ENCODE results near the gene RBM33.

The RBM33 gene

DNA sequence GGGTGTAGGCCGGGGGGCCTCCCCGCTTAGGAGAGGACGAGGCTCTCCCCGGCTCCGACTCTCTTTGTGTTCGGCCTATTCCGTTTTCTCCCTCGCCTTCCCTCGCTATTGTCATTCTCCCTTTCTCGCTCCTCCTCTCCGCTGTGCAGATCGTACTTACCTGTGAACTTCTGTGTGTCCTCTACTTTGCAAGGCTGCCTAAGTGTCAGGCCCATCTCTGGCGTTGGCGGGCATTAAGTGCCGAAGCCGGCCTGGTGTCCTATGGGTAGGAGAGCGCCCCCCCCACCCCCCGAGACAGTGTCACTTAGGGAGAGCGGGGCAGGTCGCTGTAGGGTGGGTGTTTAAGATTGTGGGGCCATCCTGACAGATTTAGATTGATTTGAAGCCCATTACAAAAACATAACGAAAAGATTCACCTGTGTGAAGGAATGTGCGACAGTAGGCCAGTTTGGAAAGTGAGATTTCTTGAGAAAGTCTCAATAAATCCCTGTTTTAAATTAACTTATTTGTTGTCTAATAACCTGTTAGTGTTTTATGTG, 579 bp downstream of the RBM33 start:
- H3K36me3 Mint-ChIP-seq (ENCODE audit: low read depth): peaks cover 65% of the 10 kb centered on the region
- H3K4me3 Mint-ChIP-seq: peak overlapping the region; percentile 93
- peaks cover 58% of the 10 kb centered on the region for H3K4me1 Mint-ChIP-seq (ENCODE audit: low read depth)
- no peaks in the 10 kb centered on the region for H3K27me3 Mint-ChIP-seq
- H3K27ac Mint-ChIP-seq: peak overlapping the region; percentile 99
- H3K9me3 Mint-ChIP-seq: peaks cover 8% of the 10 kb centered on the region

DNA sequence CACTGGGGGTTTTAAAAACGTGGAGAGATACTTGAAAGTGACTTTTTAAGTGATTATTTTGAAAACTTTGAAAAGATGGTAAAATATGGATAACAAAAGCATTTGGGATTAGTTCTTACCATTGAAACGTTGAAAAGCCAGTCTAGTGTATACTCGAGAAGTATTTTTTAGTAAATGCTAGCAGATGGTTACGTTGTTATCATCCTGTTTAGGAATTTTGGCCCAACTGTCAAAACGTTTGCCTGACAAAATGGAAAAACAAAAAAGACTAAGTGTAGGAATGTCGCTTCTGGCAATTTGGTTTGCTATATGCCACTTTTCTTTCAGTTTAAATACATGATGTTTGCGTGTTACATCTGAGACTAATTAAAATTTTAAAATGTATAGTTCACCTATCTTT, 1.2 kb downstream of the RBM33 start:
- peak overlapping the region; percentile 93 for H3K4me3 Mint-ChIP-seq
- H3K27me3 Mint-ChIP-seq: no peaks in the 10 kb centered on the region
- peaks cover 8% of the 10 kb centered on the region for H3K9me3 Mint-ChIP-seq
- peaks cover 64% of the 10 kb centered on the region for H3K4me1 Mint-ChIP-seq (ENCODE audit: low read depth)
- H3K36me3 Mint-ChIP-seq (ENCODE audit: low read depth): peaks cover 64% of the 10 kb centered on the region
- peak overlapping the region; percentile 99 for H3K27ac Mint-ChIP-seq

DNA sequence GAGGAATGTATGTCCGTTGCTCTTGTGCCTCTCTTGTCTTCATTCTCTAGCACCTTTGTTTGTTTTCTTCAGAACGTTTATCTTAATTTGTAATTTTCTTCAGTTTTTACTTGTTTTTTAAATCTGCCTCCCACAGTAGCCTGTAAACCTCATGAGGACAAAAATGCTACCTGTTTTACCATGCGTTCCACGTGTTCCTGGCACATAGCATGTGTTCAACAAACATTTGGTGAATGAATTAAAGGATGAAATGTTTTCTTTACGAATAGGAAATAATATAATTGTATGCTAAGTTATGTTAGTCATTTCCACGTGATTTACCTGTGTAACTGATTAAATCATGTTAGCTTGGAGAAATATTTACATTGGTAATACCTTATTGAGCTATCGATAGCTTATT, 2.2 kb downstream of the RBM33 start:
- peaks cover 60% of the 10 kb centered on the region for H3K36me3 Mint-ChIP-seq (ENCODE audit: low read depth)
- peaks cover 74% of the 10 kb centered on the region for H3K4me1 Mint-ChIP-seq (ENCODE audit: low read depth)
- peak overlapping the region; percentile 78 for H3K27ac Mint-ChIP-seq
- H3K27me3 Mint-ChIP-seq: no peaks in the 10 kb centered on the region
- peak overlapping the region; percentile 93 for H3K4me3 Mint-ChIP-seq
- peaks cover 8% of the 10 kb centered on the region for H3K9me3 Mint-ChIP-seq

DNA sequence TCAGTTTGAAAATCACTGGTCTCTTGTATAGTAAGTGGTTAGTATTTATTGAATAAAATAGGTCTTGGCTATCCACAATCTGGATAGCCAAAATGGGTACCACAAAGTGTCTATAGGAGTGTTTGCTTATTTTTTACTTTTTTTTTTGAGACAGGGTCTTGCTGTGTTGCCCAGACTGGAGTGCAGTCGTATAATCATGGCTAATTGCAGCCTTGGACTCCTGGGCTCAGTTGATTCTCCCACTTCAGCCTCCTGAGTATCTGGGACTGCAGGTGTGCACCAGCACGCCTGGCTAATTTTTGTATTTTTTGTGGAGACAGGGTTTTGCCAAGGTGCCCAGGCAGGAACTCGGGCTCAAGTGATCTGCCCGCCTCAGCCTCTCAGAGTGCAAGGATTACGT, 2.8 kb downstream of the RBM33 start:
- Mint-ChIP-seq H3K4me1 (ENCODE audit: low read depth) (peaks cover 81% of the 10 kb centered on the region), H3K36me3 (ENCODE audit: low read depth) (peaks cover 55% of the 10 kb centered on the region), H3K9me3 (peaks cover 8% of the 10 kb centered on the region), H3K27me3 (no peaks in the 10 kb centered on the region), H3K4me3 (peak overlapping the region; percentile 3), H3K27ac (no peak overlapping the region)

DNA sequence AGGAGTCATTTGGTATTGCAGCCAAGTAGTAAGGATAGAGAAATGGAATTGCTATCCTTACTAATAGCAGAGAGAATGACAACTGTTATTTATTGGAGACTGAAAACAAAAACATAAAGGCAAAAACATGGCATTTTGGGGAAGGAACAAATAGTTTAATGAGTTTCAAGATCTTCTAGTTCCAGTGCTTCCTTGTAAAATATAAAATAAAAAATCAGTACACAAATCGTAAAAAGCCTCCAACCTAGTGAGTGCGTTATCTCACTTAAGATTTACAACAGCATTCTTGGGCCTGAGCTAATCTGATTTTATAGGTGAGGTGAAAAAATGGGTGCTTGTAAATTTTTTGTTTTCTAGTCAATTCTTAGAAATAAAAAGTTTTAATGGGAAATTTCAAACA, 3.3 kb downstream of the RBM33 start:
- peaks cover 60% of the 10 kb centered on the region for H3K36me3 Mint-ChIP-seq (ENCODE audit: low read depth)
- no peaks in the 10 kb centered on the region for H3K27me3 Mint-ChIP-seq
- peaks cover 8% of the 10 kb centered on the region for H3K9me3 Mint-ChIP-seq
- H3K4me3 Mint-ChIP-seq: peak overlapping the region; percentile 3
- H3K27ac Mint-ChIP-seq: no peak overlapping the region
- H3K4me1 Mint-ChIP-seq (ENCODE audit: low read depth): peaks cover 85% of the 10 kb centered on the region

DNA sequence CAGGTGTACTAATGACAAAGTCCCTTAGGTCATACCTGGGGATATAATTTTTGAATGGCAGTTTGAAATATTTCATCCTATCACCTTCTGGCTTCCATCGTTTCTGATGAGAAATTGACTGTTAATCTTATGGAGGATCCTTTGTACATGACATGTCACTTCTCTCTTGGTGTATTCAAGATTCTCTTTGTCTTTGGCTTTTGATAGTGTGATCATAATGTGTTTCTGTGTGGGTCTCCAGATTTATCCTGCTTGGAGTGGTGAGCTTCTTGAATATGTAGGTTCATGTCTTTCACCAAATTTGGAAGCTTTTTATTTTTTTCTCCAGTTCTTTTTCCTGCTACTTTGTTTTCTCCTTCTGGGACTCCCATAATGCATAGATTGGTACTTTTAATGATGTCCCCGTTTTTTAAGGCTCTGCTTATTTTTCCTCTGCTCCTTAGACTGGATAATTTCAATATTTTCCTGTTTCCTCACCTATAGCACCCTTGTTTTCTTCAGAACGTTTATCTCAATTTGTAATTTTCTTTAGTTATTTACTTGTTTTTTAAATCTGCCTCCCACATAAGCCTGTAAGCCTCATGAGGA, 4.4 kb downstream of the RBM33 start:
- peaks cover 57% of the 10 kb centered on the region for H3K36me3 Mint-ChIP-seq (ENCODE audit: low read depth)
- H3K27ac Mint-ChIP-seq: no peak overlapping the region
- no peak overlapping the region for H3K4me3 Mint-ChIP-seq
- no peaks in the 10 kb centered on the region for H3K27me3 Mint-ChIP-seq
- peaks cover 88% of the 10 kb centered on the region for H3K4me1 Mint-ChIP-seq (ENCODE audit: low read depth)
- peaks cover 8% of the 10 kb centered on the region for H3K9me3 Mint-ChIP-seq

DNA sequence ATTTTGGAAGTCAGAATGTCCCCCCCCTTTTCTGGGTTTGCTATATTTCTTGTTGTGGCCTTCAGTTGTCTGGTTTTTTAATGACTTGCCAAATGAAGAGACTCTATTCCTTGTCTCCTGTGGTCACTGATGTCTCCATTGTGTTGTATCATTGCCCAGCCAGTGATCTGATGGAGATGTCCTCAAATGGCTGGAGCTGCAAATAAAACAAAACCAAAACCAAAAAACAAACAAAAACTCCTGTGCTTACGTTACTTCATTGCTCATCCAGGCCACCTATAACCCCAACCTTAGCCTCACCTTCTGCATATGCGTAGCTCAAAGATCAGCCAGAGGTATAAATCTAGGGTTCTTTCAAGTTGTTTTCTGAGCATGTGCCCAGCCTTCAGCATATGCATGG, 5.1 kb downstream of the RBM33 start:
- Mint-ChIP-seq H3K36me3 (ENCODE audit: low read depth) (peaks cover 60% of the 10 kb centered on the region), H3K4me3 (no peak overlapping the region), H3K9me3 (peaks cover 8% of the 10 kb centered on the region), H3K27me3 (no peaks in the 10 kb centered on the region), H3K4me1 (ENCODE audit: low read depth) (peaks cover 95% of the 10 kb centered on the region), H3K27ac (no peak overlapping the region)

DNA sequence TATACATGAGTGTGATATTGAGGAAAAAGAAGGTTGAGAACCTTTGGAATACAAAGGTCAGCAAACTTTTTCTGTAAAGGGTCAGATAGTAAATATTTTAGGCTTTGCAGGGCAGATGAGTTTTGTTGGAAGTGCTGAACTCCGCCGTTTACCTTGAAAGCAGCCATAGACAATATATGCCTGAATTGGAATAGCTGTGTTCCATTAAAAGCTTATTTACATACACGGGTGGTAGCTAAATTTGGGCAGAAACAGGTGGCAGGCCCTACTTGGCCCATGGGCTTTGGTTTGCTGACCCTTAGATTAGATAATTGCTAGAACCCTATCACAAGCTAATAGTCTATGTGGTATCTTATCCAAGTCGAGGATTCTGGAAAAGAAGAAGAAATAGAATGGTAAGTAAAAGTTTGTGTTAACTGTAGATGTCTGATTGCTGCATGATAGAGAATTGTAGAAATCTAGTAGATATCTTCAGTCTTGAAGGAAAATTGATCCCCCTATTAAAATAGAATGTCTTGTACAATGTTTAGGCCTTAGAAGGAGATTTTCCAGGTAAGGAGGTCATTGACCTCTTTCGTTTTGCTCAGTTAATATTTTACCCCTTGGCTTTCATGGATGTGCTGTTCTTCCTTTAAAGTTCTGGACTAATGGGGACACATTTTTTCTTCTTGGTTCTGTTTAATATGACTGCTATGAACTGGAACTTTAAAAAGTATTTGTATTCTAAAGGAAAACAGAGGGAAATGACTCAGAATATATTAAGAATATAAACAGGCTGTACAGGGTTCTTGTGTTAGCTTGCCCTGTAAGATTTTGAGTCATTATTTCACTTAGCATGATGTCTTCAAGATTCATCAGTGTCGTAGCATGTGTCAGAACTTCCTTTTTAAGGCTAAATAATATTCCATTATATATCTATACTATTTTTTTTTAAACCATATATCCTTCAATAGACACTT, 8.0 kb downstream of the RBM33 start:
- H3K27me3 Mint-ChIP-seq: no peaks in the 10 kb centered on the region
- H3K36me3 Mint-ChIP-seq (ENCODE audit: low read depth): peaks cover 48% of the 10 kb centered on the region
- H3K4me1 Mint-ChIP-seq (ENCODE audit: low read depth): peaks cover 94% of the 10 kb centered on the region
- H3K27ac Mint-ChIP-seq: no peak overlapping the region
- H3K9me3 Mint-ChIP-seq: peaks cover 8% of the 10 kb centered on the region
- no peak overlapping the region for H3K4me3 Mint-ChIP-seq

DNA sequence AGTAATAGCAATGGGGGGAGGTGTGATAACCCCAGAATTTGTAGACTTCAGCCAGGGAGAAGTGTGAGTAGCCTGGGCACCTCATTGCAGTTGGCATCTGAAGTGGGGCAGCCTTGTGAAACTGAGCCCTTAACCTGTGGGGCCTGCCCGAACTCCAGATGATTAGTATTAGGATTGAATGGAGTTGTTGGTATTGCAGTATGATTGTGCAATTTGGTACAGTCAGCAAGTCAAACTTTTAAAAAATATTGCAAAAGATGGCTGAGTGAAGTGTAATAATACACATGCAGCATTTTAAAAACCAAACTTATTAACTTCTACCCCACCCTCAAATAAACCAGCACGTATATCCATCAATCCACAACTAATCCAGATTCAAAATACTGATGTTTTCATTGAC, 9.3 kb downstream of the RBM33 start:
- Mint-ChIP-seq H3K27ac (peak overlapping the region; percentile 32), H3K4me3 (no peak overlapping the region), H3K27me3 (no peaks in the 10 kb centered on the region)

DNA sequence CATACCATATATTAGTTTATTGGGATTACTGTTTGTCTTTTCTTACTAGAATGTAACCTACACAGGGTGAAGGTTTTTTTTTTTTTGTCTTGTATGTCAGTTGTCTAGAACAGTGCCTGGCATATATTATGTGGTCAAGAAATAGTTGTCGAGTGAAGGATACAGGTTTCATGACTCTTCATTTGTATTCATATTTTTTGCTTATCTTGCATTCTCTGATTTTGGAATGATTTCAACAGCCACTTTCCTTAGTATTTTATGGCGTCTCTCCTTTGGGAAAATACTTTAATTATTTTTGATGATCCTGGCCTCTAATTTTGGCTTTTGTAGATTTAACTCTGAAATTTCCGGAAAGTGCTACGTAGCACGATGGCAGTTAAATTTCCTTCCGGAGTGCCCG, 12.4 kb downstream of the RBM33 start:
- Mint-ChIP-seq H3K27me3 (no peaks in the 10 kb centered on the region), H3K9me3 (no peaks in the 10 kb centered on the region), H3K27ac (peak overlapping the region; percentile 61), H3K4me1 (ENCODE audit: low read depth) (peaks cover 94% of the 10 kb centered on the region), H3K4me3 (no peak overlapping the region), H3K36me3 (ENCODE audit: low read depth) (peaks cover 30% of the 10 kb centered on the region)

More for the DNA sequence above, 9.3 kb downstream of the RBM33 start:
- Mint-ChIP-seq H3K36me3 (ENCODE audit: low read depth) (peaks cover 35% of the 10 kb centered on the region), H3K9me3 (peaks cover 5% of the 10 kb centered on the region), H3K4me1 (ENCODE audit: low read depth) (peaks cover 94% of the 10 kb centered on the region)

DNA sequence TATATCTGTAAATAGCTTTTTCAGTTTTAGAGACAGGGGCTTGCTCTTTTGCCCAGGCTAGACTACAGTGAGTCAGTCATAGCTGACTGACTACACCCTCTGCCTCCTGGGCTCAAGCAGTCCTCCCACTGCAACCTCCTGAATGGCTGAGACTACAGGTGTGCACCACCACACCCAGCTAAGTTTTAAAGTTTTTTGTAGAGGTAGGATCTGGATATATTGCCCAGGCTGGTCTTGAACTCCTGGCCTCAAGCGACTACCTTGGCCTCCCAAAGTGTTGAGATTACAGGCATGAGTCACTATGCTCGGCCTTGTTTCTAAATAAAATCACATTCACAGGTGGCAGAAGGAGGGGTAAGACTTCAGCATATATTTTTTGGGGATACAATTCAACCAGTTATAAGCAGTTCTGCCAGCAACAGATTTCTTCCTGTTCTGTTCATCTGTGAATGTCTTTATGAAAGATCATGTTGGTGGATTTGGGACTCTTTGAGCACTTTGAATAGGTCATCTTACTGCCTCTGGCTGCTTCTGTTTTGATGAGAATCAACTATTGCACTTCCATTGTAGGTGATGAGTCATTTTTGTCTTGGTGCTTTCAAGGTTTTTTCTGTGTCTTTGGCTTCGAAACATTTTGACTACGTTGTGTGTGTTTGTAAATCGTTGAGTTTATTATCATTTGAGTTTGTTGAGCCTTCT, 15.7 kb downstream of the RBM33 start:
- peaks cover 92% of the 10 kb centered on the region for H3K4me1 Mint-ChIP-seq (ENCODE audit: low read depth)
- peak overlapping the region; percentile 47 for H3K4me3 Mint-ChIP-seq
- H3K27me3 Mint-ChIP-seq: no peaks in the 10 kb centered on the region
- H3K27ac Mint-ChIP-seq: peak overlapping the region; percentile 56
- no peaks in the 10 kb centered on the region for H3K9me3 Mint-ChIP-seq
- peaks cover 29% of the 10 kb centered on the region for H3K36me3 Mint-ChIP-seq (ENCODE audit: low read depth)

DNA sequence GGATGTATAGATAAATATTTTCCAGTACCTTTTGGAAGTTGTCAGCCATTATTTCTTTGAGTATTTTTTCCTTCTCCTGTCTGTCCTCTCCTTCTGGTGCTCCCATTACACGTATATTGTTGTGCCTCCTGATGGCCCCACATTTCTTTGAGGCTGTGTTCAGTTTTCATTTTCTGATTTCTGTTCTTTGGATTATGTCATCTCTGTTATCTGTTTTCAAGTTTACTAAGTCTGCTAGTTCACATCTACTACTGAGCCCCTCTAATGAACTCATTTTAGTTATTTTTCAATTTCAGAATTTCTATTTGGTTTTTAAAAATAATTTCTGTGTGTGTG, 16.3 kb downstream of the RBM33 start:
- Mint-ChIP-seq H3K36me3 (ENCODE audit: low read depth) (peaks cover 35% of the 10 kb centered on the region), H3K27me3 (no peaks in the 10 kb centered on the region), H3K4me1 (ENCODE audit: low read depth) (peaks cover 95% of the 10 kb centered on the region), H3K27ac (peak overlapping the region; percentile 56), H3K4me3 (peak overlapping the region; percentile 47), H3K9me3 (no peaks in the 10 kb centered on the region)

DNA sequence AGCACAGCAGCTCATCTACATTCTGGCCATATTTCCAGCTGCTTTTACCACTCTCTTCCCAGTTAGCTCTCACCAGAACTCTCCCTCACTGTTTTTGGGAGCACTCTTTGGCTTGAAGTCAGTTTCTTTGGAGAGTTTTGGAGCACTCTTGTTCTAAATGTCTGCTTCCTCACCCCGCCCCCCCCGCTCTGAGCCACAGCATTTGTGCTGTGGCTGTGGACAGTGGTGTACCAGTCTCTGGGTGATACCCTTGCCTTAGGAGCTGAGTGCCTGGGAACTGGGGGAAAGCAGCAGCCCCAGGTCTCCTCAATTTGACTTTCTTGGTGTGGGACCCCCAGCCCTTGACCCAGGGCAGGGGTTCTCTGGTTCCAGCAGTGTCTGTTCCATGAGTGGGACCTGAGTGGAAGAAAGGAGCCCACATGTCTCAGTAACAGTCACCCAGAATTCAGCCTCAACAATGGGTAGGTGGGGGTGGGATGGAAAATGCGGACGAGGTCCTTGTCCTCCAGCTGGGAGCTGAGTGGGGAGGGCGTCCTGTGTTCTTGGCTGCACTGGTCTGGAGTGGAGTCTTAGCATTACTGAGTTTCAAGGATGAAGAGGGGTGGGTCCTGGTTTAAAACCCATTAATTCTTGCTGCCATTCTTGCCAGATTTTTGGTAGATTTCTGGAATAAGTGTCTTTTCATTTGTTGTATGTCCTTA, 18.0 kb downstream of the RBM33 start:
- no peaks in the 10 kb centered on the region for H3K9me3 Mint-ChIP-seq
- H3K27me3 Mint-ChIP-seq: no peaks in the 10 kb centered on the region
- no peak overlapping the region for H3K4me3 Mint-ChIP-seq
- H3K4me1 Mint-ChIP-seq (ENCODE audit: low read depth): peaks cover 95% of the 10 kb centered on the region
- peak overlapping the region; percentile 47 for H3K27ac Mint-ChIP-seq
- H3K36me3 Mint-ChIP-seq (ENCODE audit: low read depth): peaks cover 38% of the 10 kb centered on the region

DNA sequence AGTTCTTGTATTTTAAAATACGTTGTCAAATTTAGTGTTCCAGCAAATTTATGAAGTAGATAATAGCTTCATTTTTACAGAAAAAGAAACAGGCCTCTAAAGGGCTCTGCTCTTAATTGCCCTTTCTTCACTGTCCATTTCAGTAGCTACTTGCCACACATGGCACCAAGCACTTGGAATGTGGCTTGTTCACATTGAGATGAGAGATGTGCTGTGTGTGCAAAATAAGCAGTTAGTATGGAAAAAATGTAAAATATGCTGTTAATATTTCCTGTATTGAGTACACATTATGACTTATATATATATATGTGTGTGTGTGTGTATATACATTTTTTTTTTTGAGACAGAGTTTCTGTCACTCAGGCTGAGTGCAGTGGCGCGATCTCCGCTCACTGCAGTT, 19.5 kb downstream of the RBM33 start:
- Mint-ChIP-seq H3K4me3 (no peak overlapping the region), H3K36me3 (ENCODE audit: low read depth) (peaks cover 45% of the 10 kb centered on the region), H3K4me1 (ENCODE audit: low read depth) (peaks cover 91% of the 10 kb centered on the region), H3K27ac (no peak overlapping the region), H3K27me3 (no peaks in the 10 kb centered on the region), H3K9me3 (no peaks in the 10 kb centered on the region)

All from stimulated activated naive CD8-positive, alpha-beta T cell treated with anti-CD3 and anti-CD28 coated beads, Interleukin-15, Interleukin-2, amounts not matched to agents 100 ng/mL and 50 ng/mL, for 24 hours (primary cell).